Activated CD4-positive, alpha-beta memory T cell treated with anti-CD3 and anti-CD28 coated beads for 36 hours (primary cell): Measurements from ENCODE around the gene EVC2. TPM values are rescaled to one million over a fixed set of nuclear protein-coding genes. Genes with fewer than 3 reads are reported as not detected.

Source experiments
- CTCF ChIA-PET: fragments of 350-600 bp; sonication (Branson Sonifier 250); formaldehyde crosslinking; loops from one replicate; lab custom pipeline; 2021; ENCODE audit warnings: antibody characterized with exemption, inconsistent platforms; lab: Charles Lee
- POLR2A ChIA-PET: fragments of 350-600 bp; sonication (Branson Sonifier 250); formaldehyde crosslinking; loops from one replicate; lab custom pipeline; 2021; ENCODE audit warnings: antibody characterized with exemption; lab: Charles Lee
- DNase-seq: peaks from one replicate; pipeline ENCODE4 v3.0.0-alpha.2; 2020
- H3K27ac Mint-ChIP-seq: one replicate; pipeline ENCODE4 v1.8.0; 2021; ENCODE audit warnings: mixed read lengths
- H3K27me3 Mint-ChIP-seq: one replicate; pipeline ENCODE4 v1.8.0; 2021; ENCODE audit warnings: mixed read lengths
- H3K36me3 Mint-ChIP-seq: one replicate; pipeline ENCODE4 v1.8.0; 2021; ENCODE audit warnings: mixed read lengths
- H3K4me1 Mint-ChIP-seq: one replicate; pipeline ENCODE4 v1.8.0; 2021; ENCODE audit warnings: low read depth, mixed read lengths
- H3K4me3 Mint-ChIP-seq: one replicate; pipeline ENCODE4 v1.8.0; 2021; ENCODE audit warnings: mild to moderate bottlenecking, mixed read lengths
- H3K9me3 Mint-ChIP-seq: one replicate; pipeline ENCODE4 v1.8.0; 2021; ENCODE audit warnings: mixed read lengths
- intact Hi-C: fragments of 100-400 bp; cut with micrococcal nuclease; formaldehyde crosslinking; loops from one replicate; pipeline ENCODE4 v1.15.1; 2023
- total RNA-seq, 2 experiments: library from RNA; stranded (reverse); gene quantifications; one replicate each; pipeline ENCODE4 v1.2.3, GENCODE V29; 2021

Gene EVC2
- total RNA-seq, 2 experiments from 2014 or later, result 1.7 to 1.8 TPM

DNA sequence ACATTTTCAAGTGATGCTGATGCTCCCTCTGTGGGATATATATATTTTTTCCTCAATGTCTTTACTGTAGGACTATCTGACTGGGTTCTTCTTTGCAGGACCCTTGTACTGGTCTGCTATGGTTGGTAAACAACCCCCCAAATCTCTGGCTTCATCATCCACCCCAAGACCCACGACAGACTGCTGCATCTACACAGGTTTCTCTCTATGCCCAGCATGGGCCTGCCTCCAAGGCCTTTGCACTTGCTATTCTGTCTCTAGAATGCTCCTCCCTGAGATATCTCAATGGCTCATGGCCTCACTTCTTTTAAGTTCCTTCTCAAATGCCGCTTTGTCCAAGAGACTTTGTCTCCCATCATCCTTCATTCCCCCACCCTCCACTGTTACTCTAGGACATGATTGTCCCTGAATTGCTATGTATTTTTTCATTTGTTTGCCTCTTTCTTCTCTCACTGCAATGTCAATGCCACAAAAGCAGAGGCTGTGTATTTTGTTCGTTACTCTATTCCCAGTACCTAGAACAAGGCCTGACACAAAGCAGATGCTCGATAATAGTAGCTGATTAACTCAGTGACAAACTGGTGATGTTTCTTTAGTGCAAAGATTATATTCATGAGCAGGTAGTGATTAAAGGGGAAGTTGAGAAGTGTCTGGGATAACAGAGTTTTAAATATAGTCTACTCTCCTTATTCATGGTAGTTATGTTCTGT, 9.2 kb upstream of the EVC2 start:
- H3K4me1 Mint-ChIP-seq, result peaks cover 2% of the 10 kb centered on the region
- H3K9me3 Mint-ChIP-seq, result peaks cover 23% of the 10 kb centered on the region
- intact Hi-C loops, result no loop called here
- H3K36me3 Mint-ChIP-seq, result peaks cover 4% of the 10 kb centered on the region
- H3K4me3 Mint-ChIP-seq, result no peak overlapping the region
- H3K27ac Mint-ChIP-seq, result no peak overlapping the region
- no peak for DNase-seq
- ChIA-PET CTCF (no interaction called here), POLR2A (no interaction called here)
- peaks cover 3% of the 10 kb centered on the region for H3K27me3 Mint-ChIP-seq

DNA sequence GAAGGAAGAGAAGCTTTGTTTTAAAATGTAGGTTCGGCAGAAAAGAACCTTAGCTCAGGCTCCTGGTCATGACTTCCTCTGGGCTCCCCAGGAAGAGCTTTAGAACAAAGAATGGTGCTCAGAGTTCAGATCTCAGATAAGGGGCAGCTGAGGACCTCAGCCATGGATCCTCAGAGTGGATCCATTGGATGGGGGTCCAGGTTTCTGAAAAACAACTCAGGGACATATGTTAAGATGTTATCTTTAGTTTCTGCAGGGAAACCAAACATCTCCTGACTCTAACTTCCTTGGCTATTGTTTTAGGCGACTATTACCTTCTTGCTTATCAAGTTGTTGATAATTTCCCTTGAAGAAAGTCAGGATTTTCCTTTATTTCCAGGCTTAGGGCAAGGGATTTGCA, 8.0 kb upstream of the EVC2 start:
- no peak overlapping the region for H3K27ac Mint-ChIP-seq
- peaks cover 11% of the 10 kb centered on the region for H3K27me3 Mint-ChIP-seq
- peaks cover 27% of the 10 kb centered on the region for H3K9me3 Mint-ChIP-seq
- H3K4me3 Mint-ChIP-seq, result no peak overlapping the region
- CTCF ChIA-PET, result no interaction called here
- intact Hi-C loops, result no loop called here
- peaks cover 9% of the 10 kb centered on the region for H3K4me1 Mint-ChIP-seq
- DNase-seq, result no peak
- POLR2A ChIA-PET, result no interaction called here
- peaks cover 4% of the 10 kb centered on the region for H3K36me3 Mint-ChIP-seq

GRCh38 chr4:5715357-5715756, 7.0 kb upstream of the EVC2 start:
- POLR2A ChIA-PET, result no interaction called here
- peaks cover 27% of the 10 kb centered on the region for H3K9me3 Mint-ChIP-seq
- no peak overlapping the region for H3K27ac Mint-ChIP-seq
- H3K27me3 Mint-ChIP-seq, result peaks cover 15% of the 10 kb centered on the region
- DNase-seq, result no peak
- intact Hi-C loops, result no loop called here
- CTCF ChIA-PET, result no interaction called here
- peaks cover 4% of the 10 kb centered on the region for H3K36me3 Mint-ChIP-seq
- no peak overlapping the region for H3K4me3 Mint-ChIP-seq
- H3K4me1 Mint-ChIP-seq, result peaks cover 13% of the 10 kb centered on the region

DNA sequence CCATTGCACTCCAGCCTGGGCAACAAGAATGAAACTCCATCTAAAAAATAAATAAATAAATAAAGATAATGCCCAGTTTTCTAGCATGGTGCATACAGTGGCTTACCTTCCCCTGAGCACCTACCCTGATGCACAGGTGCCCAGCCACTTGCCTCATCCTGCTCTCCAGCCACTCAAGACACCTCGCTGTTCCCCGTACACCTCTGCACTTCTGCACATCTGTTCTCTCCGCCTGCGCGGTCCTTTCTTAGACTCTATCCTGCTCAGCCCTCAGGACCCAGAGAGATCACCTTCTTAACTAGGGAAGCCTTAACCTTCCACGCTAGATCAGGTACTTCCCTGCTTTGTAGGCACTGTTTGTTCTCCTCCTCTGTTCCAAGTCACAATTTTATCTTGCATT, 5.5 kb upstream of the EVC2 start:
- peaks cover 4% of the 10 kb centered on the region for H3K36me3 Mint-ChIP-seq
- no peak for DNase-seq
- peaks cover 27% of the 10 kb centered on the region for H3K9me3 Mint-ChIP-seq
- ChIA-PET POLR2A (no interaction called here), CTCF (no interaction called here)
- peaks cover 13% of the 10 kb centered on the region for H3K4me1 Mint-ChIP-seq
- H3K4me3 Mint-ChIP-seq, result no peak overlapping the region
- intact Hi-C loops, result no loop called here
- peaks cover 25% of the 10 kb centered on the region for H3K27me3 Mint-ChIP-seq
- no peak overlapping the region for H3K27ac Mint-ChIP-seq

DNA sequence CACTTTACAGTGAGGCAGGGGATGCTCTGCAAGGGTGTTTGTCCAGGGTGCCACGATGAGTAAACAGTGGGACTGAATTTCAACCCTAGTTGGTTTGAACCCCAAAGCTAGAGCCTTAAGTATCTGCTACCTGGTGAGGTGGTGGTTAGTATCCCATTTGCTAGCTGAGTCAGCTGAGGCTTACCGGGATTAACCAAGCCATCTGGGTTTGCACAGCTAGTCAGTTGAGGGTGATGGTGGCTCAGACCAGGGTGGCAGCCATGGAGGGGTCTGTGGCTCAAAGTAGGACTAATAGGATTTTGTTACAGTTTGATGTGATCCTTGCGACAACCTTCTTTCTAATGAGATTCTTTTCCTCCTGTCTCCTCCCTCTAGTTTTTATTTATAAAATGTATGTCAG, 4.6 kb upstream of the EVC2 start:
- CTCF ChIA-PET, result no interaction called here
- POLR2A ChIA-PET, result interaction anchor here (0.6 kb wide), 1 partner anchor 36 kb away, joined by 4 read pairs; no protein-coding TSS in a partner anchor
- intact Hi-C loops, result loop anchor here (1.0 kb wide), 1 partner anchor 46 kb away; no protein-coding TSS in a partner anchor

GRCh38 chr4:5712517-5712916, 4.2 kb upstream of the EVC2 start:
- peaks cover 4% of the 10 kb centered on the region for H3K36me3 Mint-ChIP-seq
- peaks cover 16% of the 10 kb centered on the region for H3K4me1 Mint-ChIP-seq
- POLR2A ChIA-PET, result interaction anchor here (0.6 kb wide), 1 partner anchor 37 kb away, joined by 4 read pairs; no protein-coding TSS in a partner anchor
- peaks cover 25% of the 10 kb centered on the region for H3K9me3 Mint-ChIP-seq
- CTCF ChIA-PET, result no interaction called here
- H3K4me3 Mint-ChIP-seq, result peak overlapping the region; percentile 48
- H3K27ac Mint-ChIP-seq, result no peak overlapping the region
- intact Hi-C loops, result loop anchor here (1.0 kb wide), 1 partner anchor 47 kb away; no protein-coding TSS in a partner anchor
- peak; percentile 58 for DNase-seq
- peaks cover 31% of the 10 kb centered on the region for H3K27me3 Mint-ChIP-seq

More for the DNA sequence above, 4.6 kb upstream of the EVC2 start:
- peaks cover 27% of the 10 kb centered on the region for H3K27me3 Mint-ChIP-seq
- H3K9me3 Mint-ChIP-seq, result peaks cover 27% of the 10 kb centered on the region
- no peak overlapping the region for H3K27ac Mint-ChIP-seq
- peaks cover 4% of the 10 kb centered on the region for H3K36me3 Mint-ChIP-seq
- DNase-seq, result no peak
- peaks cover 13% of the 10 kb centered on the region for H3K4me1 Mint-ChIP-seq
- no peak overlapping the region for H3K4me3 Mint-ChIP-seq

DNA sequence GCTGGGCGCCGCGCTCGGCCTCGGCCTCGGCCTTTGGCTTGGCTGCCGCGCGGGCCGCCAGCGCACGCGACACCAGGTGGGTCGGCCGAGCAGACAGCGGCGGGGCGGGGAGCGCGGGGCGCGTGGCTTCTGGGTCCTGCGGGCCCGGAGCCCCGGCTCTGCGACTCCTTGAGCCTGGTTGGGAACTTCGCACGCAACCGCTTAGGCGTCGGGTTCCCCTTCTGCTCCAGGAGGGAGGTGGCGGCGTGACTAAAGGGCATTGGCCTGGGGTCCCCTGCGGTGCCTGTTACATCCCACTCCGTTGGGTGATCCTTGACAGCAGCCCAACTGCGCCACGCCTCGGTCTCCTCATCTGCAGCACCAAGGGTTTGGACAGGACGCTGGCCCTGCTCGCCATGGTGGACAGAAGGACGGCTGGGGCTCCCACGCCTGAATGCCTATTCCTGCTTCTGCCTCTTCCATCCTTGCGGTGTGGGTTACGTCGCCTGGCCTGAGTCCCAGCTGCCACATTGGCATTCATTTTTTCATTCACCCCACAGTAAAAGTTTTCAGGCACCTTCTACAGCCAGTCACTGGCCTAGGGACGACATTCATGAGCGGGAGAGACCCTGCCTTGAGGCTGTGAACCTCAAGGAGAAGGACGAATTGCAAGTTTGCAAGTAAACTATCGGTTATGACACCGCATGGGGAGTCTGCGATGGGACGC, 3.3 kb upstream of the EVC2 start:
- intact Hi-C loops, result loop anchor here (1.0 kb wide), 1 partner anchor 48 kb away; no protein-coding TSS in a partner anchor
- ChIA-PET CTCF (no interaction called here), POLR2A (interaction anchor here (1.0 kb wide), 1 partner anchor 46 kb away, joined by 3 read pairs; no protein-coding TSS in a partner anchor)
- peak overlapping the region; percentile 48 for H3K4me3 Mint-ChIP-seq
- H3K27ac Mint-ChIP-seq, result no peak overlapping the region
- H3K9me3 Mint-ChIP-seq, result peaks cover 21% of the 10 kb centered on the region
- DNase-seq, result no peak
- H3K27me3 Mint-ChIP-seq, result peaks cover 39% of the 10 kb centered on the region
- peaks cover 20% of the 10 kb centered on the region for H3K4me1 Mint-ChIP-seq
- H3K36me3 Mint-ChIP-seq, result peaks cover 4% of the 10 kb centered on the region

- Mint-ChIP-seq H3K27ac (peak within 1 kb of the TSS; percentile 14), H3K4me1 (peaks cover 20% of the 10 kb centered on the region), H3K4me3 (peak within 1 kb of the TSS; percentile 67), H3K36me3 (peaks cover 4% of the 10 kb centered on the region), H3K27me3 (peaks cover 42% of the 10 kb centered on the region), H3K9me3 (peaks cover 18% of the 10 kb centered on the region)
- ChIA-PET CTCF (no interaction called here), POLR2A (interaction anchor here (1.0 kb wide), 1 partner anchor 47 kb away, joined by 3 read pairs; no protein-coding TSS in a partner anchor)
- DNase-seq, result peak; percentile 59
- intact Hi-C loops, result no loop called here
Measured at GRCh38 chr4:5710961-5711478, 2.7 kb upstream of the EVC2 start, which contains the start of gene EVC. Gene EVC, plus strand, starts transcription at chr4:5711201. Its CDS starts 180 bp downstream, at chr4:5711381.

GRCh38 chr4:5710065-5710960, 2.0 kb upstream of the EVC2 start:
- H3K27ac Mint-ChIP-seq, result peak overlapping the region; percentile 14
- H3K4me3 Mint-ChIP-seq, result peak overlapping the region; percentile 67
- H3K36me3 Mint-ChIP-seq, result peaks cover 4% of the 10 kb centered on the region
- no peak for DNase-seq
- H3K27me3 Mint-ChIP-seq, result peaks cover 42% of the 10 kb centered on the region
- intact Hi-C loops, result no loop called here
- H3K9me3 Mint-ChIP-seq, result peaks cover 15% of the 10 kb centered on the region
- H3K4me1 Mint-ChIP-seq, result peaks cover 26% of the 10 kb centered on the region
- ChIA-PET CTCF (no interaction called here), POLR2A (interaction anchor here (1.0 kb wide), 1 partner anchor 48 kb away, joined by 3 read pairs; no protein-coding TSS in a partner anchor)

DNA sequence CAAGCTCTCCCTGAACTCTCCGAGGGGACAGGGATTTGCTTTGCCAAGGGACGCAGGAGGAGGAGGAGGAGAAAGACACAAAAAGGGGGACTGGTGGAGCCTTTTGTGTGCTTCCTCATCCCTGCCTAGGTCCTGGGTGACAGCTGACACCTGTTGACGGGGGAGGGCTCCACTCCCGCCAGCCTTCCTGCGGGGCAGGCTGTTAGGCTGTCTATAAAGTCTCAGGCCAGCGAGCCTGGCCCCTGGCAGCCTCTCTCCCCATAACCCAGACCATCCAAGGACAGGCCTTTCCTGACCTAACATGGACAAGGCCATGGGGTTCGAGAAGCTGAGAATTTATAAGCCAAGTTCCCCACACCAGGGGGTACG, 832 bp upstream of the EVC2 start:
- CTCF ChIA-PET, result no interaction called here
- POLR2A ChIA-PET, result no interaction called here
- no peak for DNase-seq
- intact Hi-C loops, result no loop called here
- Mint-ChIP-seq H3K36me3 (peaks cover 4% of the 10 kb centered on the region), H3K4me3 (no peak overlapping the region), H3K4me1 (peaks cover 28% of the 10 kb centered on the region), H3K27ac (no peak overlapping the region), H3K9me3 (peaks cover 12% of the 10 kb centered on the region), H3K27me3 (peaks cover 42% of the 10 kb centered on the region)

DNA sequence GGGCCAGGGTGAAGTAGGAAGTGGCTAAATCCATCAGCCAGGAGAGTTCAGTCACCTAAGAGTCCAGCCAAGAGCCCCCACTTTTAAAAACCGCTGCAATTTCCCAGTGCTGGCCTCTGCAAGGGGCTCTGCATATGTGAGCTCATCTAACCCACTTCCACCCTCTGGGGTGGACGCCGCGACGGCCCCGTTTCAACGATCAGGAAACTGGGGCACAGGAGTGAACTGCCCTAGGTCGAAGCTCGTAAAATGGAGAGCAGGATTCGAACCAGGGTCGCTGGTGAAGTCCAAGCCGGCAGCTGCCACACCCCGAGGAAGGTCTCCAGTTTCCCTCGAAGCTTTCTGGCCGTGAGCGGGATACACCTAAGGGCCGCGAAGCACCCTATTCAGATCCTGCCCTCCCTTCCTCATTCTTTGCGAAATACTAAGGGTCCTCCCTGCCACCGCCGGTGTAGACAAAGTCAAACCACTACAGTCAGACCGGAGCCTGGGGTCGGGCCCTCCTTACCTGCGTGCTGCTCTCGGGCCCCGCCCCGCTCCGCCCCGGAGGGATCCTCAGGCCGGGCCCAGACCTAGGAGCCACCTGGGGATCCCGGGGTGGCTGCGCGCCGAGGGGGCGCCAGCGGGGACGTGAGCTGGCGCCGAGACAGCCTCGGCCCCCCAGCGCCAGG, 446 bp downstream of the EVC2 start:
- no peak for DNase-seq
- H3K36me3 Mint-ChIP-seq, result peaks cover 8% of the 10 kb centered on the region
- H3K27me3 Mint-ChIP-seq, result peaks cover 40% of the 10 kb centered on the region
- H3K27ac Mint-ChIP-seq, result no peak overlapping the region
- ChIA-PET CTCF (no interaction called here), POLR2A (no interaction called here)
- intact Hi-C loops, result no loop called here
- peak overlapping the region; percentile 54 for H3K4me3 Mint-ChIP-seq
- H3K4me1 Mint-ChIP-seq, result peaks cover 33% of the 10 kb centered on the region
- H3K9me3 Mint-ChIP-seq, result peaks cover 14% of the 10 kb centered on the region
